Activated T-cell treated with anti-CD3 and anti-CD28 coated beads, Interleukin-2, amount 50 U/mL, for 24 hours (primary cell): ENCODE results near the gene KDM4B.
A peak's percentile ranks its signal among the peaks of the same experiment; 100 is the strongest.

Experiments used
- DNase-seq: peaks from one replicate; pipeline ENCODE4 v3.0.0-alpha.2; 2020
- H3K27ac Mint-ChIP-seq: 2 replicates; pipeline ENCODE4 v1.8.0; 2020; ENCODE audit warnings: mild to moderate bottlenecking, mixed read lengths
- H3K27me3 Mint-ChIP-seq: 2 replicates; pipeline ENCODE4 v1.8.0; 2020; ENCODE audit warnings: mixed read lengths
- H3K36me3 Mint-ChIP-seq: 2 replicates; pipeline ENCODE4 v1.8.0; 2020; ENCODE audit warnings: low read depth, mixed read lengths
- H3K4me1 Mint-ChIP-seq: 2 replicates; pipeline ENCODE4 v1.8.0; 2020; ENCODE audit warnings: low read depth, mixed read lengths
- H3K4me3 Mint-ChIP-seq: 2 replicates; pipeline ENCODE4 v1.8.0; 2020; ENCODE audit warnings: mild to moderate bottlenecking, moderate library complexity, mixed read lengths
- H3K9me3 Mint-ChIP-seq: 2 replicates; pipeline ENCODE4 v1.8.0; 2020; ENCODE audit warnings: mixed read lengths

KDM4B gene

DNA sequence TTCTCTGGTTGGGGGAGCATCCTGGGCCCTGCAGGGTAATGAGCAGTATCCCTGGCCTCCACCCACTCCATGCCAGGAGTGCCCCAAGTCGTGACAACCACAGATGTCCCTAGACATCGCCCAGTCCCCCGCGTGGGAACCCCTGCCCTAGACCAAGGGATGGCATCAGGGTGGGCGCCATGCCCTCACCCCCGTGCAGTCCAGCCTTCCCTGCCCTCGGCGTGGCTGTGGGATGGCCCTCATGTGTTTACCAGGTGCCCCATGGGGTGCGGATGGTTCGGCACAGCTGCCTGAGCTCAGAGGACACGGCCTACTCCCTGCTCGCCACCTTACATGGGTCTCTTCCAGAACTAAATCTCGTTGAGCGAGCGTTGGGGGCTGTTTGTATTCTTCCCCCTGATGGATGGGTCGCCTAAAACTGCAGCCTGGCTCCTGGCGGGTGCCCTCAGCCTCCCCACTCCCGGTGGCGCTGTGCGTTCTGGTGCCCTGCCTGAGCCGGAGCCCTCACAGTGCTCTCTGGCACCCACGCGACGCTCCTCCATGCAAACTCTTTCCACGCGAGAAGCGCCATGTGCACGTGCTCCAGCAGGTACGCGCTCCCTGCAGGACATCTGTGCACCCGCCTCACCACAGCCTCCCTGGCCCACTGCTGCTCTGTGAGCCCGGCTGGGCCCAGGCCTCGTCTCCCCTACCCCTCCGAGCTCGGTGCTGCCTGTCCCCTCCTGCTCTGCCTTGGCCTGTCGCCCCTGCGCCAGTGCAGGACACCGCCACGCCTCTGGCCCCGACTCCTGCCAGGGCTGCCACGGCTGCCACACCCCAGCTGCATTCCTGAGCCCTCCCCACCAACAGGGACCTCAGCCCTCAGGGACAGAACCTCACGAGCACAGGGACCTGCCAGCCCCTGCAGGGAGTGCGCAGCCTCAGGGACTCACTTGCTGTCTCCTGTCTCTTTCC lies 145.0 kb downstream of the KDM4B start:
- H3K4me1 Mint-ChIP-seq = no peaks in the 10 kb centered on the region
- no peak overlapping the region for H3K4me3 Mint-ChIP-seq
- H3K36me3 Mint-ChIP-seq = peaks cover 31% of the 10 kb centered on the region
- no peak overlapping the region for H3K27ac Mint-ChIP-seq
- no peaks in the 10 kb centered on the region for H3K27me3 Mint-ChIP-seq
- H3K9me3 Mint-ChIP-seq = no peaks in the 10 kb centered on the region
- no peak for DNase-seq

DNA sequence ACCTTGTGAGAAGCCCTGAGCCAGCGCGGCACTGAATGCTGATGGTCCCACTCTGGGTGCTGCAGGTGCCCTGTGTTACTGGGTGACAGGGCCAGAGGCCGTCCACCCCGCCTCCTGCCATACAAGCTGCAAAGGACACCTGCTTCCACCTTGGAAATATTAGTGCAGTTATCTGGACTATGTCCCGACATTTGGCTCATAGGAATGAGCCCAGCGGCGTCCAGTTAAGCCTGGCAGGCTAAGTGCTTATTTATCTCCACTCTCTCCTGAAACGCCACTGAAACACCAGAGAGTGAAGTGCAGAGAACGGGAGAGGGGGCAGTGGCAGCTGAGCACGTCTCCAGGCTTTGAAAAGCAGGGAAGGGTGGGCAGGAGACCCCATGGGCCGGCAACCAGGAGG lies 145.8 kb downstream of the KDM4B start:
- H3K9me3 Mint-ChIP-seq = no peaks in the 10 kb centered on the region
- H3K27ac Mint-ChIP-seq = no peak overlapping the region

DNA sequence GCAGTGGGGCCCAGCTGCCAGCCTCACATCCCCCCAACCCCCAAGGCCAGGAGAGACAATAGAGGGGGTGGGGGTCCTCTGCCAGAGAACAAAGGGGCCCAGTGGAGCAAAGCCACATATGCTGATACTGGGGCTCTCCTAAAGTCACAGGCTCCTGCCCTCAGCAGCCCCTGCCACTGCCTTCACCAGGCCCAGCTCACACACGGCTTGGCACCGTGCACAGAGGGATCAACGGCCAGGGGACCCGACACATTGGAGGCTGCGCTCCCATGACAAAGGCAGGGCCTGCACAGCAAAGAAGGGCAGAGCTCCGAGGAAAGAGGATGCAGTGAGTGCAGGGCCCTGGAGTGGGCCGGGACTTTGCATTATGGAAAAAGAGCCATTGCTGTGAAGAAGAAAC lies 146.4 kb downstream of the KDM4B start:
- Mint-ChIP-seq H3K9me3 (no peaks in the 10 kb centered on the region), H3K27ac (no peak overlapping the region), H3K4me1 (no peaks in the 10 kb centered on the region), H3K4me3 (no peak overlapping the region), H3K27me3 (no peaks in the 10 kb centered on the region), H3K36me3 (peaks cover 31% of the 10 kb centered on the region)
- no peak for DNase-seq

More for the DNA sequence above, 145.8 kb downstream of the KDM4B start:
- no peaks in the 10 kb centered on the region for H3K4me1 Mint-ChIP-seq
- H3K27me3 Mint-ChIP-seq = no peaks in the 10 kb centered on the region
- DNase-seq = no peak
- H3K36me3 Mint-ChIP-seq = peaks cover 34% of the 10 kb centered on the region
- H3K4me3 Mint-ChIP-seq = no peak overlapping the region

DNA sequence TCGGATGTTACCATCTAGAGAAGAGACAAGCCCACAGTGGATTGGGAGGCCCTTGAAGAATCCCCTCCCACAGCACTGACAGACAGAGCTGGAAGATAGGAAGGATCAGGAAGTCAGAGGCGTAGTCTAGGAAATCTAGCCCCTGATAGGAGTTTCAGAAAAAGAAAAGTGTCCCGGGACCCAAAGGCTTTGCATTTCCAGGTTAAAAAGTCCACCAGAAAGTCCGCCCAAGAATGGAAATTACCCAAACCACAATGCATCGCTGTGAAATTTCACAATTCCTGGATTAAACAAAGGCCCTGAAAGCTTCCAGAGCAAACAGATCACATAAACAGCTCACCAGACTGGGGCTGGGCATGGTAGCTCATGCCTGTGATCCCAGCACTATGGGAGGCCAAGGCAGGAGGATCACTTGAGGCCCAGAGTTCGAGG lies 146.9 kb downstream of the KDM4B start:
- H3K27me3 Mint-ChIP-seq = no peaks in the 10 kb centered on the region
- H3K4me1 Mint-ChIP-seq = no peaks in the 10 kb centered on the region
- H3K4me3 Mint-ChIP-seq = no peak overlapping the region
- peaks cover 31% of the 10 kb centered on the region for H3K36me3 Mint-ChIP-seq
- no peak overlapping the region for H3K27ac Mint-ChIP-seq
- DNase-seq = no peak
- no peaks in the 10 kb centered on the region for H3K9me3 Mint-ChIP-seq

DNA sequence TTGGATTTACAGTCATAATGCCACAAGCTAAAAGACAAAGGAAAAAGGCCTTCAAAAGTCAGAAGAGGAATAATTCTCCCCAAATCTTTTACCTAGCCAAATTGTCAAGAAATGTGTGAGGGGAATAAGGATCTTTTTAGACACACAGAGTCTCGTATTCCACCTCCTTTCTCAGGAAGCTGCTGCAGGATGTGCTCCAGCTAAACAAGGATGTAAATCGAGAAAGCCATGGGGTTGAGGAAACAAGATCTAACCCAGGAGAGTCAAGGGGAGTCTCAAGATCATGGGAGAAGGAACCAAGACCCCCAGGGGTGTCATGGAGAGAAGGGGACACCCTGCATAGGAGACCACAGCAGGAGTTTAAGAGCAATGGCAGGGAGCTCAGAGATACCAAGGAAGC lies 147.4 kb downstream of the KDM4B start:
- no peaks in the 10 kb centered on the region for H3K27me3 Mint-ChIP-seq
- H3K4me3 Mint-ChIP-seq = no peak overlapping the region
- peaks cover 35% of the 10 kb centered on the region for H3K36me3 Mint-ChIP-seq
- no peaks in the 10 kb centered on the region for H3K9me3 Mint-ChIP-seq
- no peak overlapping the region for H3K27ac Mint-ChIP-seq
- DNase-seq = no peak
- H3K4me1 Mint-ChIP-seq = peaks cover 4% of the 10 kb centered on the region

DNA sequence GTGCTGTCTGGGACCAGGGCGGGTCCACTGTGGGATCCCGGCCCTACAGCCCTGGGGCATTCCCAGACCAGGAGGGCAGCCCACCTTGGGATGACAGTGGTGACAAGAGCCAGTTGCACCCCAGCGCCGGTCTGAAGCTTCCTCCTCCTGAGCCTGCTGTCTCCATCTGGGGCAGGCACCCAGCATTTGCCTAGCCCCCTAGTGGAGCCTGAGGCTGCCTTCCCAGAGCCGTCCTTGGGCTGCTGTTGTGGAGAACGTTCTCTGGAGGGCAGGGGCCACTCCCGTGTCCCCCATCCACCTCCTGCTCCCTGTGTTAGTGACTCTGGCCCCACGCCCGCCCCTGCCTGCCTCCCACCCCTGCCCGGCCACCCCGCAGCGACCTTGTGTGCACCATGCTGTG lies 148.5 kb downstream of the KDM4B start:
- no peak overlapping the region for H3K4me3 Mint-ChIP-seq
- peaks cover 31% of the 10 kb centered on the region for H3K36me3 Mint-ChIP-seq
- no peak for DNase-seq
- no peak overlapping the region for H3K27ac Mint-ChIP-seq
- no peaks in the 10 kb centered on the region for H3K27me3 Mint-ChIP-seq
- no peaks in the 10 kb centered on the region for H3K9me3 Mint-ChIP-seq
- H3K4me1 Mint-ChIP-seq = peaks cover 16% of the 10 kb centered on the region

DNA sequence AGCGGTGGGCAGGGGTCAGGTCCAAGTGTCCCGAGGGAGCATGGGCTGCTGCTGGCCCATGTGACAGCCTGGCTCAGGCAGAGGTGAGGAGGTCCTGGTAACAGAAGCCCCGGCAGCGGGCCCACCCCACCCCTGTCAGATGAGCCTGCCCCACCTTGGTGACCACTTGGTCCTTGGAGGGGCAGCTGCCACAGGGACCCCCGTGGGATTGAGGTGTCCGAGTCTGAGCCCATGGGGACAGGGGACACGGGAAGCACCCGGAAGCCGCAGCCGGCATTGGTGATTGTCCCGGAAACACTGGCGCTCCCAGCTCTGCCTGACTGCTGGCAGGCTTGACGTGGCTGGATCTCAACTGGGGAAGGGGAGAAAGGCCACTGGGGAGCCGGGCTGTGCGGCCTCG lies 149.1 kb downstream of the KDM4B start:
- peaks cover 17% of the 10 kb centered on the region for H3K4me1 Mint-ChIP-seq
- H3K27me3 Mint-ChIP-seq = no peaks in the 10 kb centered on the region
- H3K27ac Mint-ChIP-seq = no peak overlapping the region
- H3K4me3 Mint-ChIP-seq = no peak overlapping the region
- H3K9me3 Mint-ChIP-seq = no peaks in the 10 kb centered on the region
- no peak for DNase-seq
- H3K36me3 Mint-ChIP-seq = peaks cover 30% of the 10 kb centered on the region

DNA sequence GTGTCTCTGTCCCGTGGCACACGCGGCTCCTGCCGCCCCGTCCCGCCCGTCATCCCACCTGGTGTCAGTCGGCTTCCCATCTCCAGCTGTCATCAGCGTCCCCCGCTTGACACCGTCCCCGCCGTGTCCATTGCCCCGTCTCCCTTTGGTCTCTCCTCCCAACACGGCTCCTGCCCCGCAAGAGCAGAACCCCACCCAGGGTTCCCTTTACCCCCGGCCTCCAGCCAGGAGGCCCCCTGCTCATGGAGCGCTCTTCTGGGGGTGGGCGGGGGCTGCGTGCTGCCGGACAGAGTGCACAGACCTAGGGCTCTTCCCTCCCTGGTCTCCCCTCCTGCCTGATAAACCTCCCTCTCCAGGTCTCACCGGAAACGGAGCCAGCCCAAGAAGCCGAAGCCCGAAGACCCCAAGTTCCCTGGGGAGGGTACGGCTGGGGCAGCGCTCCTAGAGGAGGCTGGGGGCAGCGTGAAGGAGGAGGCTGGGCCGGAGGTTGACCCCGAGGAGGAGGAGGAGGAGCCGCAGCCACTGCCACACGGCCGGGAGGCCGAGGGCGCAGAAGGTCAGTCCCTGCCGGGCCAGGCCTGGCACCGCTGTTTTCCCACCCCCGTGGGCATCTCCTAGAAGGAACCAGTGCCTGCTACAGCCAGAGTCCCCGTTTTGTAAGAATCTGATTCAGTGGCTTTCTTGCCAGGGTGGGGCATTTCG lies 150.5 kb downstream of the KDM4B start:
- Mint-ChIP-seq H3K27ac (no peak overlapping the region), H3K4me3 (no peak overlapping the region), H3K36me3 (peaks cover 28% of the 10 kb centered on the region), H3K9me3 (no peaks in the 10 kb centered on the region), H3K4me1 (peaks cover 18% of the 10 kb centered on the region), H3K27me3 (no peaks in the 10 kb centered on the region)
- no peak for DNase-seq

DNA sequence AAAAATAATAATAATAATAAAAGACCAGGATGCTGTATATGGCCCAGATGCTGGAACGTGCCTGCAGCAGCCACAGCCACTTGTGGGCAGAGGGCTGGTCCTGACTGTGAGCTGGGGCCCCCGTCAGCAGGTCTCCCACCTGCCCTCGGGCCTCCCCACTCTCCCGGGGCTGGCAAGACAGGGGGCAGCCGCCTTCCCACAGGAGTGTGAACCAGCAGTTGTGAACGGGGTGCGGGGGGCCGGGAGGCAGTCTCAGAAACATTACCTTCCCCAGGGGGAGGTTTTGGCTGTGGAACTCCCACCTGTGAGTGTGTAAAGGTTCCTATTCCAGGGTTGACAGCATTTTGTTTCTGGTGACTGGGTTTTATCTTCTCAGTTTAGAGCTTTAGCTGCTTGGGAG lies 151.4 kb downstream of the KDM4B start:
- DNase-seq = no peak
- Mint-ChIP-seq H3K4me3 (no peak overlapping the region), H3K27me3 (no peaks in the 10 kb centered on the region), H3K36me3 (peaks cover 27% of the 10 kb centered on the region), H3K27ac (no peak overlapping the region), H3K9me3 (no peaks in the 10 kb centered on the region), H3K4me1 (peaks cover 20% of the 10 kb centered on the region)

DNA sequence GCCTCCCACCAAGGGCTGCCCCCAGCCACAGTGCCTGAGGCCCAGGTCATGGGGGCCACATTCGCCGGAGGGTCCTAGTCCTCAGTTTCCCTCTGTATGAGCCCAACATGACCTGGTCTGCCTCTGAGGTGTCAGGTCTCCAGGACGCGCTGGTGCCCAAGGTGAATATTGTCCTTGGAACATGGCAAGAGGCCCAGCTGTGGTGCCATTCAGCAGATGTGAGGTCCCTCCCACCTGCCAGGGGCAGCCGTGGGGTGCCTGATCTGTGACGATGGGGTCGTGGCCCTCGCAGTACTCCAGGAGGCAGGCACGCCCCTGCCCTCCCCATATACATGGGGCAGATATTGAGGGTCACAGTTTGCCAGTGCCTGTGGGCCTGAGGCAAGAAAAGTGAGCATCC lies 151.9 kb downstream of the KDM4B start:
- Mint-ChIP-seq H3K9me3 (no peaks in the 10 kb centered on the region), H3K27me3 (no peaks in the 10 kb centered on the region), H3K36me3 (peaks cover 22% of the 10 kb centered on the region), H3K27ac (no peak overlapping the region), H3K4me1 (peaks cover 22% of the 10 kb centered on the region), H3K4me3 (no peak overlapping the region)
- no peak for DNase-seq

DNA sequence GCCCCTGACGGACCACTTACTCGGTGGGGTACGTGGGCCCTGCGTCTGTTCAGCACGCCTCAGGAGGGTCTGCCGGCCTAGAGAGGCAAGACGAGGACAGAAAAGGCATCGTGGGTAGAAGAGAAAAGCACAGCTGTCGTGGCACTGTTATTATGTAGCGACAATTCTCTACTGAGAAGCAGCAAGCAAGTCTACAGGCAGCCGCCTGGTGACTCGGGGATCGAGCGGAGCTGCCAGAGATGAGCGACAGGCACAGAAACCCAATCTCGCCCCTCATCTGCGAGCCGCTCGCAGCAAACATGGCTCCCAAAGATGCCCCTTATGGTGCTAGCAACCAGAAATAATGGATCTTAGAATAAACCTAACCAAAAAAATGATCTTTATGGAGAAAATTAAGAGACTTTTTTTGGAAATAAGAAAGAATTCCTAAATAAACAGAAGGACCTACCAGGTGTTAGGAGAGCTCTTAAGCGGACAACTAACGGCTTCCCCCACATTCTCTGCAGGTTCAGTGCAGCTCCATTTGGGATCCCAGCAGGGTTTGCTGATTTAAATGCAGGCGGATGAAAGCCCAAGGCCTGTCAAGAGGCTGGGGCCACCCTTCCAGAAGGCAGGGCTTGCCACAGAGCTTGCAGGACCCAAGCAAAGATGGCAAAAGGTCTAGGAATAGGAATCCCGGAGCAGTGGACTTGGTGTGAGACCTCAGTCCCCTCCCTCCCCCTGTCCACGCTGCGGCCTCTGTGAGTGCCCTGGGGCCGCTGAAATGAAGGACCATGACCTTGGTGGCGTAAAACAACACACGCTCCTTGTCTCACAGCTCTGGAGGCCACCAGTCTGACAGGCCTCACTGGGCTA lies 152.6 kb downstream of the KDM4B start:
- Mint-ChIP-seq H3K4me3 (no peak overlapping the region), H3K9me3 (no peaks in the 10 kb centered on the region), H3K27me3 (no peaks in the 10 kb centered on the region), H3K4me1 (peaks cover 25% of the 10 kb centered on the region), H3K27ac (peak overlapping the region; percentile 68), H3K36me3 (peaks cover 20% of the 10 kb centered on the region)
- no peak for DNase-seq

DNA sequence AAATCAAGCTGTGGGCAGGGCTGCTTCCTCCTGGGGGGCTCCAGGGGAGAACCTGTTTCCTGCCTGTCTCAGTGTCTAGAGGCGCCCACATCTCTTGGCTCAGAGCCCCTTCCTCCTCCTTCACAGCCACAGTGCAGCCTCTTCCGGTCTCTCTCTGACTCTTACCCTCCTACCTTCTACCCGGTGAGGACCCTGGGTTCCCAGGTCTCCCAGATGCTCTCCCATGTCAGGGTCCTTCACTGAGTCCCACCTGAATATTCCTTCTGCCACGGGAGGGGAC lies 153.1 kb downstream of the KDM4B start:
- no peak for DNase-seq
- Mint-ChIP-seq H3K27ac (peak overlapping the region; percentile 68), H3K4me1 (peaks cover 25% of the 10 kb centered on the region), H3K27me3 (no peaks in the 10 kb centered on the region), H3K9me3 (no peaks in the 10 kb centered on the region), H3K4me3 (no peak overlapping the region), H3K36me3 (peaks cover 20% of the 10 kb centered on the region)

DNA sequence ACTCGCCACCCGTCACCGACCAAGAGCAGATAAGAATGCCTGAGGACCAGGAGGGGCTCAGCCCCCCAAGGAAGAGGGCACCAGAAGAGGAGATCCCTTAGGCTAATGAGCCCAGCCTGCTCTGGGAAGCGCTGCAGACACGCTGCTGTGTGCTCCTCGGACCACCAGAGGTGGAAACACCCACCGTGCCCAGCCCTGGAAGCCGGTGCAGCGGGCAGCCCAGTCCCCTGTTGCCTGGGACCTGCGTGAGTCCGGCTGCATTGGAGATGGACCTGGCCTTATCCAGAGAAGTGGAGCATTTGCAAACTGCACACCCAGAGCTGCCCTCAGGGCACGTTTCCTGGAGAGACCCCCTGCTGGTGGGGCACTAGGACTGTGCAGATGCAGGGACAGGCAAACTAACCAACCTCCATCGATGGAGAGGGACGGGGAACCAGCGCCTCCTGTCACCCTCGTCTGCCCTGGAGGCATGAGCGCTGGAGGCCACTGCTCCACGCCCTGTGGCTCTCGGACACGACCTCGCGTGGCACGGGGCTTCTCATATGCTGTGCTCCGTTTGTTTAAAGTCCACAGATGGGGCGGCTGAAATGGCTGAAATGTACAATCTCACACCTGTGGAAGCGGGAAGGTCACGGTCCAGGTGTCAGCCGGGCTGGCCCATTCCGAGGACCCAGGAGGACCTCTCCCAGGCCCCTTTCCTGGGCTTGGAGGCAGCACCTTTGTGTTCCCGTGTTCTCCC lies 153.9 kb downstream of the KDM4B start:
- H3K9me3 Mint-ChIP-seq = no peaks in the 10 kb centered on the region
- no peaks in the 10 kb centered on the region for H3K27me3 Mint-ChIP-seq
- peaks cover 20% of the 10 kb centered on the region for H3K36me3 Mint-ChIP-seq
- H3K4me1 Mint-ChIP-seq = peaks cover 25% of the 10 kb centered on the region
- DNase-seq = no peak
- peak overlapping the region; percentile 68 for H3K27ac Mint-ChIP-seq
- no peak overlapping the region for H3K4me3 Mint-ChIP-seq

DNA sequence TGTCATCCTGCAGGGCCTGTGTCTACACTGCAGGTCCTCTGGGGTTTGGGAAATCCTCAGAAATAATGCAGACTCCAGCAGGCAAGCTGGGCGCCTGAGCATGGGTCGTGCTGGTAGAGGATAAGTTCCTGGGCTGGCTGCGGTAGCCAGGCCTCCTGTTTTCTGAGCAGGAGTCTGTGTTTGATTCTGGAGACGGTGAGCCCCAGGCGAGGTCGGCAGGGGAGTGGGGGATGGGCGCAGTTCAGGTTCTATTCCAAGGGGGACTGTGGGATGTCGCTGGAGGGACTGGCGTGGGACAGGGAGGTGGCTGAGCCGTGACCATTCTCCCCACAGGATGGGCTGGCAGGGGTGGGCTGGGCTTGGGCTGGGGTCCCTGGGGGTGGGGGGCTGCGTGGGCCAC lies 154.7 kb downstream of the KDM4B start:
- Mint-ChIP-seq H3K27ac (no peak overlapping the region), H3K4me3 (no peak overlapping the region), H3K36me3 (peaks cover 20% of the 10 kb centered on the region), H3K4me1 (peaks cover 25% of the 10 kb centered on the region), H3K27me3 (no peaks in the 10 kb centered on the region), H3K9me3 (no peaks in the 10 kb centered on the region)
- DNase-seq = no peak
